GM12892 (cell line): ENCODE data around the gene HERC3.

Experiments
- POLR2A ChIP-seq: IDR thresholded peaks from 2 replicates; pipeline ENCODE4 v1.6.1; 2011; ENCODE audit warnings: low read depth, low read length, control low read depth
- POLR2AphosphoS5 ChIP-seq: IDR thresholded peaks from 2 replicates; pipeline ENCODE4 v1.6.1; 2011; ENCODE audit warnings: low read depth, low read length, control low read depth

GRCh38 chr4:88725986-88726385 is 133.7 kb downstream of the HERC3 start:
- TF ChIP-seq POLR2A (no peak), POLR2AphosphoS5 (no peak)
